Measurements from ENCODE around the gene SLC24A3.

GRCh38 chr20:19735446-19735845 lies 523.0 kb downstream of the SLC24A3 start:
- no peak for TF ChIP-seq CTCF (IDR thresholded peaks at IDR 0.05)
- no peak for TF ChIP-seq POLR2A (IDR thresholded peaks at IDR 0.05)
- TF ChIP-seq POLR2AphosphoS5 (IDR thresholded peaks at IDR 0.05): peak in 1 of 3 donors; percentile 74

Measured in breast epithelium (tissue), 3 donors.